GM12878 (cell line): ENCODE measurements around the gene ABCB10.

ENCODE experiments used
- HDAC2 ChIP-seq: fragments of 200-600 bp; sonication (generic); IDR thresholded peaks from 2 replicates; pipeline ENCODE4 v1.6.1; 2017
- SUZ12 ChIP-seq: fragments of 200-600 bp; sonication (generic); IDR thresholded peaks from one replicate; pipeline ENCODE4 v1.6.1; 2018; ENCODE audit warnings: antibody characterized with exemption, mild to moderate bottlenecking; ENCODE audit not compliant: unreplicated experiment
- ZNF274 ChIP-seq: IDR thresholded peaks from one replicate; pipeline ENCODE4 v1.8.0; 2011; ENCODE audit not compliant: insufficient read length, insufficient read depth
- TF ChIP-seq, protein P1 (sequence below), 3 experiments: IDR thresholded peaks in 2 of 3; conservative IDR thresholded peaks in 1 of 3; 2 replicates each; pipeline ENCODE4 v1.5.1; 2011; ENCODE audit warnings: low read depth in 3 of 3, low read length in 3 of 3, mild to moderate bottlenecking in 3 of 3, control low read depth in 2 of 3, moderate library complexity in 2 of 3, inconsistent platforms in 1 of 3, mixed read lengths in 1 of 3; ENCODE audit not compliant: control insufficient read depth in 2 of 3, insufficient read depth in 1 of 3; ENCODE audit errors: extremely low read depth in 1 of 3

DNA sequence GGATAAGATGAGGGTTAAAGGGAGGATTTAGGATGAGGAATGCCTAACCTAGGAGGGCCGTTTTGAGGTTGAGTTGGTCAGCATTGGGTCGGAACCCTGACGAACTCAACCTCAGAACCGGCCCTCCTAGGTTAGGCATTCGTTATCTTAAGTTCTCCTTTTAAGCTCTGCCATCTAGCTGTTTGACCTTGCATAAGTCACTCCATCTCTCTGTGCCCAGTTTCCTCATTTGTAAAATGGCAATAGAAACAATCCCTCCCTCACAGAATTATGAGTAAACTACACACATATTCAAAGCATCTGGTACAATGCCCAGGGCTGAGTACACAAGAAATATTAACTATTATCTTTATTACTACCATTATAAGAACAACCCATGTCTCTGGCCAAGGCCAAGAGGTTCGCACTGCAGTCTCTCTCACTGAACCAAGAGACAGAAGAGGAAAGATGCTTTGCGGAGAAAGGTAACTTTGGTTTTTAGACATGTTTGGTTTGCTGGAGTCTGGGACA lies 4.8 kb downstream of the ABCB10 start:
- TF ChIP-seq HDAC2 (no peak), ZNF274 (no peak), SUZ12 (no peak)
- TF ChIP-seq, protein P1, sequence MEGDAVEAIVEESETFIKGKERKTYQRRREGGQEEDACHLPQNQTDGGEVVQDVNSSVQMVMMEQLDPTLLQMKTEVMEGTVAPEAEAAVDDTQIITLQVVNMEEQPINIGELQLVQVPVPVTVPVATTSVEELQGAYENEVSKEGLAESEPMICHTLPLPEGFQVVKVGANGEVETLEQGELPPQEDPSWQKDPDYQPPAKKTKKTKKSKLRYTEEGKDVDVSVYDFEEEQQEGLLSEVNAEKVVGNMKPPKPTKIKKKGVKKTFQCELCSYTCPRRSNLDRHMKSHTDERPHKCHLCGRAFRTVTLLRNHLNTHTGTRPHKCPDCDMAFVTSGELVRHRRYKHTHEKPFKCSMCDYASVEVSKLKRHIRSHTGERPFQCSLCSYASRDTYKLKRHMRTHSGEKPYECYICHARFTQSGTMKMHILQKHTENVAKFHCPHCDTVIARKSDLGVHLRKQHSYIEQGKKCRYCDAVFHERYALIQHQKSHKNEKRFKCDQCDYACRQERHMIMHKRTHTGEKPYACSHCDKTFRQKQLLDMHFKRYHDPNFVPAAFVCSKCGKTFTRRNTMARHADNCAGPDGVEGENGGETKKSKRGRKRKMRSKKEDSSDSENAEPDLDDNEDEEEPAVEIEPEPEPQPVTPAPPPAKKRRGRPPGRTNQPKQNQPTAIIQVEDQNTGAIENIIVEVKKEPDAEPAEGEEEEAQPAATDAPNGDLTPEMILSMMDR (IDR thresholded peaks at IDR 0.05 in 2 of 3, conservative IDR thresholded peaks at IDR 0.05 in 1 of 3; ENCODE audit: control insufficient read depth in 2 of 3, extremely low read depth in 1 of 3, insufficient read depth in 1 of 3, low read depth in 3 of 3, low read length in 3 of 3), result no peak
